Measurements from ENCODE around the gene INTS2.

GRCh38 chr17:61955619-61956018 lies 27.8 kb upstream of the INTS2 start:
- TF ChIP-seq CTCF (conservative IDR thresholded peaks at IDR 0.05) (no peak), EZH2 (IDR thresholded peaks at IDR 0.05; ENCODE audit: low read depth) (no peak)

All from PC-9 (cell line).